ENCODE data around the gene CCDC82. TPM values are rescaled to one million over a fixed set of nuclear protein-coding genes. Genes with fewer than 3 reads are reported as not detected.

The CCDC82 gene
- total RNA-seq, 1 donor from 2014 or later = 34.1 TPM

DNA sequence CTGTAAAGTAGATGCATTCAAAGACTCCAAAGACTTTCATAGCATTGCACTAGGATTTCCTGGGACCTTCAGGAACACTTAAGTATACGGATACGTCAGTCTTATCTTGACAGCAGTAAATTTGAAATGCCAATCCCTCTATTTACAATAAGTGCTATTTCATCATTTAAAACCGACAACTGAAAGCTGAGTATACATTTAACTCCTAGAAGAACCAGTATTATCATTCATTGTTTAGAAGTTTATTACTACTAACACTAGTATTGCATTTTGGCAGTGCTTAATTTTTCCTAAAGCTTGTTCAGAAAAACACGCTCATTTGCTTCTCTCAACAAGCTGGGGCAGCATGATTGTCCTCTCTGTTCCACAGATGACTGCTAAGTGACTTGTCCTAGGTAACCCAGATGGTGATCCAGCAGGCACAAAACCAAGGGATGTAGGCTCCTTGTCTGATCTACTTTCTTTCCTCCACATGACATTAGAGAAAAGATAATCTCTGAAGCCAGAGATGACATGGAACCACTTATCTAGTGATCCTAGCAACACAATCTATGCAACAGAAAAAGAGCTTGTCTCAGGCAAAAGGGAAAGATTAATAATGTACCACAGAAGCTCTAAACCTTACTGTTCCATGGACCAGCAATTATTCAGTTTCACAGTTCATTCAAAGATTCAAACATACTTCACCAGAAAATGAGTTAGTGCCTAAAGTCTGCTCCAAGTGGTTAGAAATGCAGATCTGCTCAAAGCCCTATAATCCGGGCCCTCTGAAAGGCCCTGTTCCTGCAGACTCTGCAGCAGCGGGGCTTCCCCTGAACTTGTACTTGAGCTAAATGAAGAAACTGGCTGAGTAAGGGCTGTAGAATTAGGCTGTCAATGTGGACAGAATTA is 51.9 kb downstream of the CCDC82 start:
- Mint-ChIP-seq H3K27ac (ENCODE audit: unreplicated experiment) (no peak overlapping the region), H3K9me3 (ENCODE audit: unreplicated experiment) (no peaks in the 10 kb centered on the region), H3K4me3 (ENCODE audit: unreplicated experiment) (no peak overlapping the region), H3K4me1 (ENCODE audit: unreplicated experiment) (peaks cover 17% of the 10 kb centered on the region), H3K27me3 (ENCODE audit: unreplicated experiment) (no peaks in the 10 kb centered on the region), H3K36me3 (ENCODE audit: low read depth, unreplicated experiment) (no peaks in the 10 kb centered on the region)
- DNase-seq (ENCODE audit: low spot score) = no peak
- TF ChIP-seq, protein P1, sequence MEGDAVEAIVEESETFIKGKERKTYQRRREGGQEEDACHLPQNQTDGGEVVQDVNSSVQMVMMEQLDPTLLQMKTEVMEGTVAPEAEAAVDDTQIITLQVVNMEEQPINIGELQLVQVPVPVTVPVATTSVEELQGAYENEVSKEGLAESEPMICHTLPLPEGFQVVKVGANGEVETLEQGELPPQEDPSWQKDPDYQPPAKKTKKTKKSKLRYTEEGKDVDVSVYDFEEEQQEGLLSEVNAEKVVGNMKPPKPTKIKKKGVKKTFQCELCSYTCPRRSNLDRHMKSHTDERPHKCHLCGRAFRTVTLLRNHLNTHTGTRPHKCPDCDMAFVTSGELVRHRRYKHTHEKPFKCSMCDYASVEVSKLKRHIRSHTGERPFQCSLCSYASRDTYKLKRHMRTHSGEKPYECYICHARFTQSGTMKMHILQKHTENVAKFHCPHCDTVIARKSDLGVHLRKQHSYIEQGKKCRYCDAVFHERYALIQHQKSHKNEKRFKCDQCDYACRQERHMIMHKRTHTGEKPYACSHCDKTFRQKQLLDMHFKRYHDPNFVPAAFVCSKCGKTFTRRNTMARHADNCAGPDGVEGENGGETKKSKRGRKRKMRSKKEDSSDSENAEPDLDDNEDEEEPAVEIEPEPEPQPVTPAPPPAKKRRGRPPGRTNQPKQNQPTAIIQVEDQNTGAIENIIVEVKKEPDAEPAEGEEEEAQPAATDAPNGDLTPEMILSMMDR (IDR thresholded peaks at IDR 0.05; ENCODE audit: unreplicated experiment) = no peak

GRCh38 chr11:96335388-96335787 is 54.3 kb downstream of the CCDC82 start:
- TF ChIP-seq, protein P1 (IDR thresholded peaks at IDR 0.05; ENCODE audit: unreplicated experiment) = no peak
- H3K4me3 Mint-ChIP-seq (ENCODE audit: unreplicated experiment) = no peak overlapping the region
- no peaks in the 10 kb centered on the region for H3K9me3 Mint-ChIP-seq (ENCODE audit: unreplicated experiment)
- H3K4me1 Mint-ChIP-seq (ENCODE audit: unreplicated experiment) = peaks cover 16% of the 10 kb centered on the region
- DNase-seq (ENCODE audit: low spot score) = no peak
- no peaks in the 10 kb centered on the region for H3K36me3 Mint-ChIP-seq (ENCODE audit: low read depth, unreplicated experiment)
- H3K27me3 Mint-ChIP-seq (ENCODE audit: unreplicated experiment) = no peaks in the 10 kb centered on the region
- H3K27ac Mint-ChIP-seq (ENCODE audit: unreplicated experiment) = no peak overlapping the region

GRCh38 chr11:96334219-96334618 is 55.5 kb downstream of the CCDC82 start:
- TF ChIP-seq, protein P1 (IDR thresholded peaks at IDR 0.05; ENCODE audit: unreplicated experiment) = no peak
- H3K9me3 Mint-ChIP-seq (ENCODE audit: unreplicated experiment) = no peaks in the 10 kb centered on the region
- H3K27me3 Mint-ChIP-seq (ENCODE audit: unreplicated experiment) = no peaks in the 10 kb centered on the region
- no peaks in the 10 kb centered on the region for H3K36me3 Mint-ChIP-seq (ENCODE audit: low read depth, unreplicated experiment)
- H3K4me1 Mint-ChIP-seq (ENCODE audit: unreplicated experiment) = peaks cover 17% of the 10 kb centered on the region
- DNase-seq (ENCODE audit: low spot score) = no peak
- H3K4me3 Mint-ChIP-seq (ENCODE audit: unreplicated experiment) = no peak overlapping the region
- no peak overlapping the region for H3K27ac Mint-ChIP-seq (ENCODE audit: unreplicated experiment)

DNA sequence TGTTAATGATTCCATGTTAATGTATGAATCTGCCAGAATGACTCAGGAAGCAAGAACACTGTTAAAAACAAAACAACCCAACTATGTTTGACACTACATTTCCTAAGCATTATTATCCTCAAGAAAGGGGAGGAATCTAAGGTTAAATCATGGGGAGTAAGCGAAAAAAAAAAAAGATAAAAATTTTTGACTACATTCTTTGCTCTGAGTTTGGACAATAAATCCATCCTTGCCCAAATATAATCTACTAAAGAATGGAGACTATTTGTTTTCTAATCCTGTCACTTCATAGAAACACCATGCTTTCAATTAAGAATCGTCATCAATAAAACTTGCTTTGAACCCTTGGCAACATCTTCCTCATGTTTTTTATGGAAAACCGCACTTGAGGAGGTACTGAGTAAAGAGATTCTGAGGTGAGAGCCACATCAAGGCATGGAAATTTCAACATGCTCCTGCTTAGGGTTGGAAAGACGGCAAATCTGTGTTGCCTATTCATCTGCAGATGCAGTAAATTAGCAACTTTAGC is 56.5 kb downstream of the CCDC82 start:
- peaks cover 17% of the 10 kb centered on the region for H3K4me1 Mint-ChIP-seq (ENCODE audit: unreplicated experiment)
- H3K4me3 Mint-ChIP-seq (ENCODE audit: unreplicated experiment) = no peak overlapping the region
- no peaks in the 10 kb centered on the region for H3K36me3 Mint-ChIP-seq (ENCODE audit: low read depth, unreplicated experiment)
- DNase-seq (ENCODE audit: low spot score) = no peak
- no peaks in the 10 kb centered on the region for H3K9me3 Mint-ChIP-seq (ENCODE audit: unreplicated experiment)
- TF ChIP-seq, protein P1 (IDR thresholded peaks at IDR 0.05; ENCODE audit: unreplicated experiment) = no peak
- no peaks in the 10 kb centered on the region for H3K27me3 Mint-ChIP-seq (ENCODE audit: unreplicated experiment)
- no peak overlapping the region for H3K27ac Mint-ChIP-seq (ENCODE audit: unreplicated experiment)
